ENCODE measurements around the gene KRT7. TPM values are rescaled to one million over a fixed set of nuclear protein-coding genes. Genes with fewer than 3 reads are reported as not detected.

Gene KRT7
- total RNA-seq, 3 donors from 2014 or later, result 1.0 to 6.4 (median 1.7) TPM

- no peaks in the 10 kb centered on the region for H3K36me3 ChIP-seq (ENCODE audit: low read depth)
Measured at GRCh38 chr12:52197371-52198231, 35.4 kb upstream of the KRT7 start.

GRCh38 chr12:52198454-52199215, 34.4 kb upstream of the KRT7 start:
- Histone ChIP-seq H3K36me3 (ENCODE audit: low read depth) (no peaks in the 10 kb centered on the region), H3K4me1 (ENCODE audit: low read depth) (no peaks in the 10 kb centered on the region), H3K9me3 (no peaks in the 10 kb centered on the region), H3K4me3 (no peak overlapping the region)
- DNase-seq (peak in 1 of 3 donors; percentile 34), ATAC-seq (no peak)
- no peak for TF ChIP-seq CTCF (IDR thresholded peaks at IDR 0.05)
- intact Hi-C loops (cut with DNase I, micrococcal nuclease), result no loop called here

More at GRCh38 chr12:52197371-52198231, 35.4 kb upstream of the KRT7 start:
- no peak for ATAC-seq
- no peaks in the 10 kb centered on the region for H3K9me3 ChIP-seq
- no peak for DNase-seq
- TF ChIP-seq CTCF (IDR thresholded peaks at IDR 0.05), result no peak
- H3K4me3 ChIP-seq, result no peak overlapping the region
- intact Hi-C loops (cut with DNase I, micrococcal nuclease), result no loop called here
- H3K4me1 ChIP-seq (ENCODE audit: low read depth), result no peaks in the 10 kb centered on the region

- intact Hi-C loops (cut with DNase I, micrococcal nuclease), result no loop called here
- H3K4me3 ChIP-seq, result no peak overlapping the region
- no peaks in the 10 kb centered on the region for H3K4me1 ChIP-seq (ENCODE audit: low read depth)
- H3K36me3 ChIP-seq (ENCODE audit: low read depth), result no peaks in the 10 kb centered on the region
- no peaks in the 10 kb centered on the region for H3K9me3 ChIP-seq
- no peak for TF ChIP-seq CTCF (IDR thresholded peaks at IDR 0.05)
- ATAC-seq, result no peak
- DNase-seq, result peak in 1 of 3 donors; percentile 21
Measured at GRCh38 chr12:52199294-52199919, 33.6 kb upstream of the KRT7 start.

GRCh38 chr12:52200086-52200780, 32.8 kb upstream of the KRT7 start:
- peak in 1 of 3 donors; percentile 37 for DNase-seq
- intact Hi-C loops (cut with DNase I, micrococcal nuclease), result no loop called here
- no peak overlapping the region for H3K4me3 ChIP-seq
- H3K4me1 ChIP-seq (ENCODE audit: low read depth), result no peaks in the 10 kb centered on the region
- no peaks in the 10 kb centered on the region for H3K36me3 ChIP-seq (ENCODE audit: low read depth)
- ATAC-seq, result no peak
- TF ChIP-seq CTCF (IDR thresholded peaks at IDR 0.05), result no peak
- no peaks in the 10 kb centered on the region for H3K9me3 ChIP-seq

GRCh38 chr12:52200781-52201450, 32.1 kb upstream of the KRT7 start:
- ATAC-seq (no peak), DNase-seq (peak in 1 of 3 donors; percentile 37)
- no peaks in the 10 kb centered on the region for H3K4me1 ChIP-seq (ENCODE audit: low read depth)
- no peak overlapping the region for H3K4me3 ChIP-seq
- H3K9me3 ChIP-seq, result no peaks in the 10 kb centered on the region
- intact Hi-C loops (cut with DNase I, micrococcal nuclease), result no loop called here
- no peaks in the 10 kb centered on the region for H3K36me3 ChIP-seq (ENCODE audit: low read depth)
- no peak for TF ChIP-seq CTCF (IDR thresholded peaks at IDR 0.05)
